Muscle layer of duodenum (tissue), 2 donors: ENCODE data around the gene TRAK1.

Experiments
- H3K27ac ChIP-seq: one replicate; pipeline ENCODE4 v1.7.0; 2013; ENCODE audit warnings: mild to moderate bottlenecking, low read length
- H3K27me3 ChIP-seq: one replicate; pipeline ENCODE4 v1.7.0; 2013; ENCODE audit warnings: low read depth, mild to moderate bottlenecking, control low read depth, low read length
- H3K36me3 ChIP-seq, 2 donors: one replicate each; pipeline ENCODE4 v1.7.0; 2013; ENCODE audit warnings: low read length in 2 of 2, control low read depth in 1 of 2, mild to moderate bottlenecking in 1 of 2; ENCODE audit not compliant: insufficient read depth in 2 of 2, control insufficient read depth in 1 of 2
- H3K4me1 ChIP-seq, 2 donors: one replicate each; pipeline ENCODE4 v1.7.0; 2013; ENCODE audit warnings: low read length in 2 of 2, mild to moderate bottlenecking in 2 of 2, control low read depth in 1 of 2, moderate library complexity in 1 of 2; ENCODE audit not compliant: insufficient read depth in 2 of 2, control insufficient read depth in 1 of 2
- H3K4me3 ChIP-seq, 2 donors: one replicate each; pipeline ENCODE4 v1.7.0; 2013; ENCODE audit warnings: low read length in 2 of 2, low read depth in 1 of 2, mild to moderate bottlenecking in 1 of 2
- H3K9me3 ChIP-seq, 2 donors: one replicate each; pipeline ENCODE4 v1.7.0; 2013; ENCODE audit warnings: low read length in 2 of 2, control low read depth in 1 of 2, mild to moderate bottlenecking in 1 of 2; ENCODE audit not compliant: control insufficient read depth in 1 of 2
- donor health status: healthy.

The TRAK1 gene

DNA sequence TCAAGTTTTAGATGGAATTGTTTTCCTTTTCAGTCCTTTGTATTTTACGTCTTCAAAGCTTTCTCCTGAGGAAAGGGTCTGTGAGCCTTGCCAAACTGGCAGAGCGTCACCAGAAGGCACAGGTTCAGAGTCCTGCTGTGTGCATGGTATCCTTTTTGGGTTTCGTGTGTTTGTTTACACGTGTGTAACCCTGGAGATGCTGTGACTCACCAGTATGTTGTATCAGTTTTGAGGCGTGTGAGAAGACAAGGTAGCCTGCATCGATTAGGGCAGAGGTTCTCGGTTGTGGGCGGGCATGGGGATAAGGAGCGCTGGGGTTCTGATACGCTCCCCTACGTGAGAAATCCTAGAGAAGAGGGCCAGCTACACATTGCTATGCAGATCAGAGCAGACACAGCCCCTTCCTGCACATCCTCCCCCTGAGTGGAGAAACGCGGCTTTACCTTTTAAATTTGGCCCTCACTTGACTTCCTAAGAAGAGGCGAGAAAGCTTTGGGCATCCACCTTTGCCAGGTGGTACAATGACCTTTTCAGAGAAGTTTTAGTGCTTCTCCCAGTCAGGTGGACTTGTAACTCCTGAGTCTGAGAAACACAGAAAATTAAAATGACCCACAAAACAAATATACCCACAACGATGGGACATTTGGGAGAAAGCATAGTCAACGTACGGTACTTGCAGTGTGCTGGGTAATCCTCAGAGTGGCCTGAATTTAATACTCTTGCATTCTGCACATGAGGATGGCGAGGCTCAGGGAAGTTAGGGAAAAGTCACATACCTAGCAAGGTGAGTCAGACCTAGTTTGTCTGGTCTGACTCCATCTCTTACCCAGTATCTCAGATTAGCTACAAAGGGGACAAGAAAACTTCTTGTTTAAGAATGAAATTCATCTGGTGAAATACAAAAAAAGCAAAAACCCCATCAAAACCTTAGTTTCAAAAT lies 38.1 kb downstream of the TRAK1 start:
- peaks cover 0 to 8% of the 10 kb centered on the region in 2 donors for H3K36me3 ChIP-seq
- no peaks in the 10 kb centered on the region for H3K9me3 ChIP-seq
- peak overlapping the region; percentile 79 for H3K27ac ChIP-seq
- peaks cover 4 to 12% of the 10 kb centered on the region in 2 donors for H3K4me1 ChIP-seq
- H3K4me3 ChIP-seq = peak overlapping the region in 1 of 2 donors; percentile 12
- H3K27me3 ChIP-seq = no peaks in the 10 kb centered on the region

DNA sequence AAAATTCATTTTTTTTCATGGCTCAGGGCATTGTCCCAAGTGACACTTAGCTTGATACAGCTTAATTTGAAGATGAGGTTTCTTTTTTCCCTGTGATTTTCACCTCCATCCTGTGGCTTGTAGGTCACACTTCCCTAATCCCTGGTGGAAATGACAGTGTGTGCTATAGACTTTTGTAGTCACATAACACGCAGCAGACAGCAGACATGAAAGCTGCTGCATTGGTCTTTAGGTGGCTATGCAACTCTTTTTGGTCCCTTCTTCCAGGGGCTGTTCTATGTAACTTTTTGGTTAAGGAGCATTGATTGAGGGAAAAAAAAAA lies 38.8 kb downstream of the TRAK1 start:
- H3K4me1 ChIP-seq = peaks cover 4 to 11% of the 10 kb centered on the region in 2 donors
- H3K27ac ChIP-seq = peak overlapping the region; percentile 64
- no peaks in the 10 kb centered on the region for H3K27me3 ChIP-seq

DNA sequence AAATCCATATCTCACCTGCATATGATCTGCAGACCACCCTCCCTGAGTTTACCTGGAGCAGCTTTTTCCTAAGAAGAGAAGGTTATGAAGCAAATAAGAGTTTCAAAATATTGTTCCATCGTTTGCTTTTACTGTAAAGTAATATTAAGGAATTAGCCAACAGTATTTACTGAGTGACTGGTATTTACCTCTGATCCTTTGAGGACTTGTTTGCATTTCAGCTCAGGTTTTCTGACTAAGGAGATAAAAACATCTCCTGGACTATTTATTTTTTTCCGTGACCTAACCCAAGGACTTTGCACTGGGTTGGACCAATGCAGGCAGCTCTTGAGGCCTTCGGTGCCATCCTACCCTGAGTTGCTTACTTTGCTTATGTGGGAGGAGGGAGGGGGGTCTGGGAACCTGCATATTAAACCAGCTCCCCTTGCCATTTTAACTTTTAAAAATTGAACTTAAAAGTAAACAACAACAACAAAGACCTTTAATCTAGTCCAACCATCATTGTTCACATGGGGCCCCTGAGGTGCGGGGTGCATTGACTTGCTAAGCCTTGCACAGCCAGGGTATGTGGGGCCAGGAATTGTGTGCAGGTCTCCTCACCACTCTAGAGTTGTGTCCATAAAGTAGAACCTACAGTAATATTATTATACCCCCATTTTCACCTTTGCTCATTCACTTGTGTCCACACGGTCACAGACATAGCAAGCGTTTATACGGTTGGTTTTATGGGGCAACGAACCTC lies 39.3 kb downstream of the TRAK1 start:
- H3K4me3 ChIP-seq = no peak overlapping the region
- H3K9me3 ChIP-seq = no peaks in the 10 kb centered on the region
- H3K27ac ChIP-seq = peak overlapping the region; percentile 78

More for the DNA sequence above, 38.8 kb downstream of the TRAK1 start:
- H3K4me3 ChIP-seq = no peak overlapping the region
- peaks cover 0 to 8% of the 10 kb centered on the region in 2 donors for H3K36me3 ChIP-seq
- no peaks in the 10 kb centered on the region for H3K9me3 ChIP-seq

DNA sequence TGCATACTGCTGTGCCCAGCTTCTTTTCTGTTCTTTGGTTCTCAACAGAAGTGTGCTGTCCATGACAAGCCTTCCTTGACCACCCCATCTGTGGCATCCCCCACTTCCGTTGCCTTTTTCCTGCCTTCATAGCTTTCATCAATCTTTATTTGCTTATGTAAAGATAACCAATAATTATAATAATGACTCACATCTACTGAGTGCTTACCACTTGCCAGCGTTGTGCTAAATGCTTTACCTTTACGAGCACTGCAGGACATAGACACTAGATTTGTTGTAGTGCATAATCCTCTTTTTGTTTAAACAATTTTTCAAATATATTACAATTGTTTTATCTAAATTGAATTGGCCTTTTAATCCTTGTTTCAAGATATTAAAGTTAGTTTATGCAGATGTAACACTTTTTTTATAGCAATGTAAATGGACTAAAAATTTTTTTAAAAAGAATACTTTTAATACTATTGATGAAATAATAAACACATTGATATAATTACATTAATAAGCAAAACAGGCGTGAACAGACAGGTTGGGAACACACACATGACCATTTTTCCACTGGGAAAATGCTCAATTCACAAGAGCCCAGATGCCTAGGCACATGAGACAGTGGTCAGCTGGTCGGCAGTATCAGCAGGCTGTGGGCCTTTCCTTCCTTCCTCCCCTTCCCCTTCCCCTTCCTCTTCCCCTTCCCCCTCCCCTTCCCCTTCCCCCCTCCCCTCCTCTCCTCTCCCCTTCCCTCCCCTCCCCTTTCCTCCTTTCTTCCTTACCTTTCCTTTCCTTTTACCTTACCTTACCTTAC lies 42.5 kb downstream of the TRAK1 start:
- no peak overlapping the region for H3K4me3 ChIP-seq
- no peaks in the 10 kb centered on the region for H3K27me3 ChIP-seq
- no peaks in the 10 kb centered on the region for H3K9me3 ChIP-seq
- peaks cover 4 to 5% of the 10 kb centered on the region in 2 donors for H3K4me1 ChIP-seq
- H3K36me3 ChIP-seq = no peaks in the 10 kb centered on the region
- no peak overlapping the region for H3K27ac ChIP-seq

More for the DNA sequence above, 39.3 kb downstream of the TRAK1 start:
- peaks cover 4 to 11% of the 10 kb centered on the region in 2 donors for H3K4me1 ChIP-seq
- peaks cover 0 to 4% of the 10 kb centered on the region in 2 donors for H3K36me3 ChIP-seq
- H3K27me3 ChIP-seq = no peaks in the 10 kb centered on the region

DNA sequence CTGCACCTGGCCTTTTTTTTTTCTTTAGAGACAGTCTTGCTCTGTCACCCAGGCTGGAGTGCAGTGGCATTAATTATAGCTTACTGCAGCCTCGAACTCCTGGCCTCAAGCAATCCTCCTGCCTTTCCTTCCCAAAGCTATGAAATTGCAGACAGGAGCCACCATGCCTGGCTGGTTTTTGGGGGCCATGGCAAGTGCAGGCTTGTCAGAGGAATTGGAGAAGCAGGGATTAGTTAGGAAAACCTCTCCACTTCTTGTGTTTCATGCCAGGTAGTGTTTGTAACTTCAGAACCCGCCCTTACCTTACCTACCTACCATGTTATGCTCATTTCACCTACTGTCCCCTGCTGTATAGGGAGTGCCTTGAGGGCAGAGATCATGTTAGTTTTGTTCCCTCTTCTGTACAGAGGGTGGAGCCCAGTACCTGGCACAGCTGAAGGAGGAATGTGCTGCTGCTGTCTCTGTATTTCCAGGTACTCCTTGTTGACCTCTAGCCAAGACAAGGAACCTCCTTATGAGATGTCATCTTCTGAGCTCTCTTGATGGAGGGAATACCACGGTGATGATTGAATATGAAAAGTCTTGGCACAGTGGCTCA lies 43.8 kb downstream of the TRAK1 start:
- no peaks in the 10 kb centered on the region for H3K36me3 ChIP-seq
- H3K9me3 ChIP-seq = no peaks in the 10 kb centered on the region
- H3K4me1 ChIP-seq = no peaks in the 10 kb centered on the region
- no peak overlapping the region for H3K4me3 ChIP-seq
- H3K27me3 ChIP-seq = no peaks in the 10 kb centered on the region
- peak overlapping the region; percentile 54 for H3K27ac ChIP-seq

DNA sequence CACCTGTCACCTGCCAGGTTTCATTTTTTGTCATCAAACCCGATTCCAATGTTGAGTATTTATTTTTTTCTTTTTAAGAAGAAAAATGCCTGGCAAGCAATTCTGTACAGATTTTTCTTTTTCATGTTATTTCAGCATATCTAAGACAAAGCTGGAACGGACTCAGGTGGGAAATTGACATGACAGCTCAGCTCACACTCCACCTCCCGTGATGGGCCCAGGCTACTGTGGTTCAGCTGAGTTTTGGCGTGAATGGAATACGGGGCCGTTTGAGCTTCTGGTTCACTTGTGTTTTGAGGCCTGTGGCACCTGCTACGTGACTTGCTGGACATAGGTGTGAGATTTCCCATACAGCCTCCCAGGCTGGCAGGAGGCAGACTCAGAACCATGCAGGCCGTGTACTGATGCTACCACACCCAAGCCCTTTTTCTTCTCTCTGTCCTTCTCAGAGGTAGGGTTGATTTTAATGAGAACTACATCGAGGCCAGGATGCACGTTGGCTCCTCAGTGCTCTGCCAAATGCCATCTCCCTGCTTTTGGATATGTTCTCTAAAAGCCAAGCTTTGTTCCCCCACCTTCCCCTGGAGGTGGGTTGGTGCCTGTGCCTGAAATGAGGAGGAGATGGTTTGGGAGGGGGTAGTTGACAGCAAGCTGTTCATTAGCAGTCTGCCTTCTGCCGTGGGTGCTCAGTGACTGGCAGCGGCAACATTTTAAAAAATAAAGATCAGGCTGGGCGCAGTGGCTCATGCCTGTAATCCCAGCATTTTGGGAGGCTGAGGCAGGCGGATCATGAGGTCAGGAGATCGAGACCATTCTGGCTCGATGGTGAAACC lies 48.7 kb downstream of the TRAK1 start:
- H3K36me3 ChIP-seq = no peaks in the 10 kb centered on the region

DNA sequence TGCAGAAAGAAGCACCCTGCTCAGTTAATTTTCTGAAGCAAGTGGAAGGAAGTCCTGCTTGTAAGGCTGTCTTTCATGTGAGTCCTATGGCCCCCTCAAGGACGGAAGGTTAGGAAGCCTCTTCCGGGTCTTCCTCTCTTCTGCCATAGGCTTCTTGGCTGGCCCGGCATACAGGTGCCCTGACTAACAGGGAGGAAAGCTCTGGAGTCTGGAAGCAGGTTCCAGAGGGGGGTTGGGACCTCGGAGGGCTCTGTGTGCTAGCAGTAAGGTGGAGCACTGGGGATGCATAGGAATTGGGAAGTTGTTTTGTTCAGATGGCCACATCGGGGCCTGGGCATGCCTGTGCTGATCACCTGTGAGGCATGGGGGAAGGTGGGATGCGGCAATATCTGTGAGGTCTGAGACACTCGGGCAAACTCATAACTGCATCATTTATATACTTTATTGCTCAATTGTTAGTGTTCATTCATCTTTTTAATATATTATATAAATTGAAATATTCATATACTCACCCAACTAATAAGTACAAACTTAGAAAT lies 49.6 kb downstream of the TRAK1 start:
- Histone ChIP-seq H3K4me3 (no peak overlapping the region), H3K27ac (no peak overlapping the region), H3K4me1 (no peaks in the 10 kb centered on the region), H3K27me3 (no peaks in the 10 kb centered on the region), H3K9me3 (no peaks in the 10 kb centered on the region), H3K36me3 (no peaks in the 10 kb centered on the region)

More for the DNA sequence above, 48.7 kb downstream of the TRAK1 start:
- Histone ChIP-seq H3K4me1 (no peaks in the 10 kb centered on the region), H3K27me3 (no peaks in the 10 kb centered on the region), H3K27ac (no peak overlapping the region), H3K9me3 (no peaks in the 10 kb centered on the region), H3K4me3 (no peak overlapping the region)

DNA sequence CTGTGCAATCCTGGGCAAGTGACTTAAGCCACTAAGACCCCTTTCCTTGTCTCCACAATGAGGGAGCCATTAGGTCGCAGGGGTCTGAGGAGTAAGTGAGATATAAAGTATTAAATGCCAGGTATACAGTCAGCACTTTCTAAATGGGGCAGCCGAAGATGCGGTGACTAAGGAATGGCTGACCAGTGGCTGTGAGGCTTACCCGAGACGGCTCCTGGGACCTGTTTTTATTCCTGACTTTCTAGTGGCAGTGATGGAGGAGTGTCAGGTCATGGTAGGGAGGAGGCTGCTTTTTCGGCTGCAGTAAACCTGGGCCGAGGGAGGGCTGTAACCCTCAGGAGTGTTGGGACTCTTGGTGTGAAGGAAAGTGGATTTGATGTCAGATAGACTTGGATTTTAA lies 52.3 kb downstream of the TRAK1 start:
- Histone ChIP-seq H3K9me3 (no peaks in the 10 kb centered on the region), H3K4me3 (no peak overlapping the region), H3K27me3 (no peaks in the 10 kb centered on the region), H3K4me1 (no peaks in the 10 kb centered on the region), H3K36me3 (no peaks in the 10 kb centered on the region), H3K27ac (no peak overlapping the region)

DNA sequence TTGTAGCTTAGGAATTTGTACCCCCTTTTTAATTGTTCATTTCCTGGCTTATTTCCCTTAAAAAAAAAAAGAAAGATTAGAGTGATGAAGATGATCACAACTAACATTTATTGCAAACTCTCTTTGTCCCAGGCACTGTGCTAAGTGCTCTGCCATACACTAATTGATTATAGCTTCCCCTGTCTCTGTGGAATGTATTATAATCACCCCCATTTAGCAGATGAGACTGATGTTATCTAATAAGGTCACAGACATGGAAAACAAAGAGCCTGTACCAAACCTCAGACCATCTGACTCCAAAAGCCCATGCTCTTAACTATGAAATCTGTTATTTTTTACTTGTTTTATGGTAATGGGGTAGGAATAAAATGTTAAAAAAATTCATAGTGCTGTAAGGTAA lies 53.1 kb downstream of the TRAK1 start:
- H3K27ac ChIP-seq = no peak overlapping the region
- H3K4me3 ChIP-seq = no peak overlapping the region
- peaks cover 0 to 5% of the 10 kb centered on the region in 2 donors for H3K4me1 ChIP-seq
- no peaks in the 10 kb centered on the region for H3K27me3 ChIP-seq
- H3K36me3 ChIP-seq = no peaks in the 10 kb centered on the region
- H3K9me3 ChIP-seq = no peaks in the 10 kb centered on the region
